Measurements from ENCODE around the gene SLC17A7. TPM values are rescaled to one million over a fixed set of nuclear protein-coding genes. Genes with fewer than 3 reads are reported as not detected.

The SLC17A7 gene
- total and polyA plus RNA-seq, 2 of the 13 experiments (the other 11 are each of a cell fraction or from before 2014, with no cell fraction given): 0.32 TPM; not detected in 1

DNA sequence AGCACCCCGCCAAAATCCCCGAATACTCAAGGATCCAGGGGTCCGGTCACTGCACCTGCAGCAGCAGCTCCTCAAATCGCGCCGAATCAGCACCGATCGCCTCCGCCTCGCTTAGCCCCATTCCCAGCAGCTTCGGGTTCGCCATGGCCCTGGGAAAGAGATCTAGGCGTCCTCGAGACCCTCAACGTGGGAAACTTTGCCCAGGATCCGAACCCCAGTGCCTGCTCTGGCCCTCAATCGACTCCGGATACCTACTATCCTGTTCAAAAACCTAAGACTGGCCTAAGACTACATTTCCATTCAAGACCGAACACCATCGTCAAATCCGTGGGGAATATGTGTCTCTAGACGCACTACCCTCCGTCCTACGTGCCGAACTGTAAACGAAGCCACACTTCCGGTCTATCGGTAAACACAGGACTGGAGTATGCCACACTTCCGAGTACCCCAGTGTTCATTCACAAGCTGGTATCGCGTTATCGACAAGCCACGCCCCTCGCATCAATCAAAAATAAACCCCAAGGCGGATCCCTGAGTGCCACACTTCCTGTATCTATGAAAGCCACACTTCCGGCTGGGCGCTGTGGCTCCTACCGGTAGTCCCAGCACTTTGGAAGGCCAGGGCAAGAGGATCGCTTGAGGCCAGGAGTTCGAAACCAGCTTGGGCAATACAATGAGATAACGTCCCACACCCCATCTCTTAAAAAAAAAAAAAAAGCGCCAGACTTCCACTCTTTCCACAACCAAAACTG, 10.3 kb upstream of the SLC17A7 start, which contains the start of gene PIH1D1 (continued):
- TF ChIP-seq CERS6 (CRISPR knock-in tag; IDR thresholded peaks at IDR 0.05) (no peak), ZNF441 (CRISPR knock-in tag; IDR thresholded peaks at IDR 0.05; ENCODE audit: borderline replicate concordance) (0 out of 2 replicates have a peak, but pooled peaks have one; percentile 52), ZBTB3 (CRISPR knock-in tag; IDR thresholded peaks at IDR 0.05; ENCODE audit: borderline replicate concordance, low read depth) (no peak), POLR2AphosphoS5 (IDR thresholded peaks at IDR 0.05; ENCODE audit: low read depth, low read length) (peak; percentile 97), ZNF382 (CRISPR knock-in tag; IDR thresholded peaks at IDR 0.05; ENCODE audit: borderline replicate concordance) (no peak), SYNCRIP (IDR thresholded peaks at IDR 0.05; ENCODE audit: insufficient read depth, low read depth, low read length) (no peak), ZNF331 (CRISPR knock-in tag; IDR thresholded peaks at IDR 0.05) (peak; percentile 52; the same call in 1 of the 2 replicates), CHD4 (IDR thresholded peaks at IDR 0.05; ENCODE audit: borderline replicate concordance, low read length) (no peak), MXD3 (CRISPR knock-in tag; IDR thresholded peaks at IDR 0.05) (no peak), ZNF484 (CRISPR knock-in tag; IDR thresholded peaks at IDR 0.05; ENCODE audit: borderline replicate concordance, low read depth) (no peak), KDM2A (CRISPR knock-in tag; IDR thresholded peaks at IDR 0.05; ENCODE audit: borderline replicate concordance, low read depth) (peak; percentile 74; the same call in 1 of the 2 replicates), RXRB (CRISPR knock-in tag; IDR thresholded peaks at IDR 0.05; ENCODE audit: borderline replicate concordance) (peak; percentile 26; the same call in 1 of the 2 replicates), ZNF296 (CRISPR knock-in tag; conservative IDR thresholded peaks at IDR 0.05) (no peak), ZNF234 (CRISPR knock-in tag; conservative IDR thresholded peaks at IDR 0.05) (no peak)
- TF ChIP-seq, protein P1, sequence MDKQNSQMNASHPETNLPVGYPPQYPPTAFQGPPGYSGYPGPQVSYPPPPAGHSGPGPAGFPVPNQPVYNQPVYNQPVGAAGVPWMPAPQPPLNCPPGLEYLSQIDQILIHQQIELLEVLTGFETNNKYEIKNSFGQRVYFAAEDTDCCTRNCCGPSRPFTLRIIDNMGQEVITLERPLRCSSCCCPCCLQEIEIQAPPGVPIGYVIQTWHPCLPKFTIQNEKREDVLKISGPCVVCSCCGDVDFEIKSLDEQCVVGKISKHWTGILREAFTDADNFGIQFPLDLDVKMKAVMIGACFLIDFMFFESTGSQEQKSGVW (CRISPR knock-in tag; IDR thresholded peaks at IDR 0.05; ENCODE audit: borderline replicate concordance): no peak
- TF ChIP-seq, protein P2, sequence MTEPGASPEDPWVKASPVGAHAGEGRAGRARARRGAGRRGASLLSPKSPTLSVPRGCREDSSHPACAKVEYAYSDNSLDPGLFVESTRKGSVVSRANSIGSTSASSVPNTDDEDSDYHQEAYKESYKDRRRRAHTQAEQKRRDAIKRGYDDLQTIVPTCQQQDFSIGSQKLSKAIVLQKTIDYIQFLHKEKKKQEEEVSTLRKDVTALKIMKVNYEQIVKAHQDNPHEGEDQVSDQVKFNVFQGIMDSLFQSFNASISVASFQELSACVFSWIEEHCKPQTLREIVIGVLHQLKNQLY (CRISPR knock-in tag; IDR thresholded peaks at IDR 0.05): no peak
- TF ChIP-seq, protein P3, sequence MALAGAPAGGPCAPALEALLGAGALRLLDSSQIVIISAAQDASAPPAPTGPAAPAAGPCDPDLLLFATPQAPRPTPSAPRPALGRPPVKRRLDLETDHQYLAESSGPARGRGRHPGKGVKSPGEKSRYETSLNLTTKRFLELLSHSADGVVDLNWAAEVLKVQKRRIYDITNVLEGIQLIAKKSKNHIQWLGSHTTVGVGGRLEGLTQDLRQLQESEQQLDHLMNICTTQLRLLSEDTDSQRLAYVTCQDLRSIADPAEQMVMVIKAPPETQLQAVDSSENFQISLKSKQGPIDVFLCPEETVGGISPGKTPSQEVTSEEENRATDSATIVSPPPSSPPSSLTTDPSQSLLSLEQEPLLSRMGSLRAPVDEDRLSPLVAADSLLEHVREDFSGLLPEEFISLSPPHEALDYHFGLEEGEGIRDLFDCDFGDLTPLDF (CRISPR knock-in tag; IDR thresholded peaks at IDR 0.05): no peak
- TF ChIP-seq, protein P4, sequence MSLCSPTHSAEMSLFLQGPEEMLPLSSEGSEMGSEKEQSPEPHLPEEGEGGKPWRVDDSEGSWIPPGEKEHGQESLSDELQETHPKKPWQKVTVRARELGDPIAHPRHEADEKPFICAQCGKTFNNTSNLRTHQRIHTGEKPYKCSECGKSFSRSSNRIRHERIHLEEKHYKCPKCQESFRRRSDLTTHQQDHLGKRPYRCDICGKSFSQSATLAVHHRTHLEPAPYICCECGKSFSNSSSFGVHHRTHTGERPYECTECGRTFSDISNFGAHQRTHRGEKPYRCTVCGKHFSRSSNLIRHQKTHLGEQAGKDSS (CRISPR knock-in tag; IDR thresholded peaks at IDR 0.05; ENCODE audit: borderline replicate concordance, low read depth): no peak
